ENCODE results near the gene C17orf107. TPM values are rescaled to one million over a fixed set of nuclear protein-coding genes. Genes with fewer than 3 reads are reported as not detected.

The C17orf107 gene
- total RNA-seq, 4 donors from 2014 or later = 1.8 to 3.2 (median 2.1) TPM; not detected in 1

DNA sequence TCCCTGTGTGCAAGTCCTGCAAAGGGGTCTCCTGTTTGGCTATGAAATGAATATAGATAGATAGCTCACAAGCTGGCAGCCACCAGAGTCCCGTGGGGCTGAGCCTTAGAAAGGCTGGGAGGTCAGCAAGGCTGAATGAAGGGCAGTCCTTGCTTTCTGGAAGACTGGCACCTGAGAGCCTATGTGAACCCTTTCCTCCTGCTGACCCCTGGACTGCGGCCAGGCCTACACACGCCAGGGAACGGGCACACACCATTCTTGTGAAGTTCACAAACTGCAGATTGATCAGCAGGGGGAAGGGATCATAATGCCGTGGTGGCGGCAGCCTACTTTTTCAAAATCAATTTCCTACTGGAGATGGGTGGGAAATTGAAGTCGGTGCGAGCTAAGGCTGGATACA is 985 bp upstream of the C17orf107 start:
- no peak overlapping the region for H3K27ac ChIP-seq
- no peak overlapping the region for H3K4me3 ChIP-seq

DNA sequence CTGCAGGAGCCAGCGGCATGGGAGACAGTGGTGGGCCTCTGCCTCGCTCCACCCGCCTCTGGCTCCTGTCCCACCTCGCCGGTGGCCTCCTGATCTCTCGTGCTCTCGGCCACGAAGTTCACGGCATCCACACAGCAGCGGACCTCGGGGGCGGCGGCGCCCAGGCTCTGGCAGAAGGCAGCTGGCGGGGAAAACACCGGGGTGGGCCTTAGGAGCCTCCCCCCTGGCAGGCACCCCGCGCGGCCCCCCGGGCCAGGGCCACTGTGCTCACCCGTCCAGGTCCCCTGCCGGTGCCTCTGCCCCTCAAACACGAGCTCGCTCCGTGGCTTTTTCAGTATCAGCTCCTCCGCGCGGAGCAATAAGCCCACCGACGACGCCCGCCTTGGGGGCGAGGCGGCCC is 409 bp upstream of the C17orf107 start:
- Histone ChIP-seq H3K9me3 (no peaks in the 10 kb centered on the region), H3K27me3 (peaks cover 15% of the 10 kb centered on the region), H3K4me1 (peaks cover 0 to 39% (median 24%) of the 10 kb centered on the region in 4 donors), H3K36me3 (peaks cover 0 to 19% (median 7%) of the 10 kb centered on the region in 4 donors), H3K27ac (peak overlapping the region in 3 of 4 donors; percentile 6 to 18 (median 11)), H3K4me3 (peak overlapping the region; percentile 19 to 55 (median 34))
- TF ChIP-seq POLR2A (IDR thresholded peaks at IDR 0.05) = no peak
- no peak for TF ChIP-seq EP300 (IDR thresholded peaks at IDR 0.05; ENCODE audit: low read depth)
- TF ChIP-seq, protein P1, sequence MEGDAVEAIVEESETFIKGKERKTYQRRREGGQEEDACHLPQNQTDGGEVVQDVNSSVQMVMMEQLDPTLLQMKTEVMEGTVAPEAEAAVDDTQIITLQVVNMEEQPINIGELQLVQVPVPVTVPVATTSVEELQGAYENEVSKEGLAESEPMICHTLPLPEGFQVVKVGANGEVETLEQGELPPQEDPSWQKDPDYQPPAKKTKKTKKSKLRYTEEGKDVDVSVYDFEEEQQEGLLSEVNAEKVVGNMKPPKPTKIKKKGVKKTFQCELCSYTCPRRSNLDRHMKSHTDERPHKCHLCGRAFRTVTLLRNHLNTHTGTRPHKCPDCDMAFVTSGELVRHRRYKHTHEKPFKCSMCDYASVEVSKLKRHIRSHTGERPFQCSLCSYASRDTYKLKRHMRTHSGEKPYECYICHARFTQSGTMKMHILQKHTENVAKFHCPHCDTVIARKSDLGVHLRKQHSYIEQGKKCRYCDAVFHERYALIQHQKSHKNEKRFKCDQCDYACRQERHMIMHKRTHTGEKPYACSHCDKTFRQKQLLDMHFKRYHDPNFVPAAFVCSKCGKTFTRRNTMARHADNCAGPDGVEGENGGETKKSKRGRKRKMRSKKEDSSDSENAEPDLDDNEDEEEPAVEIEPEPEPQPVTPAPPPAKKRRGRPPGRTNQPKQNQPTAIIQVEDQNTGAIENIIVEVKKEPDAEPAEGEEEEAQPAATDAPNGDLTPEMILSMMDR (IDR thresholded peaks at IDR 0.05) = no peak
- TF ChIP-seq POLR2AphosphoS5 (IDR thresholded peaks at IDR 0.05) = no peak
- intact Hi-C loops (cut with DNase I; ENCODE audit: low total_unique reads) = loop anchor here (10.0 kb wide), 1 partner anchor 164 kb away; the partner anchor contains the start of genes CXCL16, MED11 and ZMYND15
- no peak for DNase-seq
- in situ Hi-C loops (cut with MboI; ENCODE audit: low pct_ligation_motif_present in 1 of 4, low pct_unique_long_range_greater_than_20kb in 1 of 4, low sequenced_read_pairs in 3 of 4) = loop anchor here in 2 of 4 donors (25.0 kb wide), 1 partner anchor 112 kb away; the partner anchor contains the start of genes GLTPD2 (in 2 of the 2), PSMB6 (in 2 of the 2) and VMO1 (in 2 of the 2)
- 4% methylated on average over 12 of the region's 34 CpGs; no CpG with 5 or more reads in 1 of the 2 donors for WGBS, 2 donors (ENCODE audit: low coverage in 1 of 2)

More for the DNA sequence above, 985 bp upstream of the C17orf107 start:
- 82 to 100% methylated on average over 2 to 8 of the region's 8 CpGs for WGBS, 2 donors (ENCODE audit: low coverage in 1 of 2)
- no peak for DNase-seq
- intact Hi-C loops (cut with DNase I; ENCODE audit: low total_unique reads) = loop anchor here (10.0 kb wide), 1 partner anchor 164 kb away; the partner anchor contains the start of genes CXCL16, MED11 and ZMYND15
- H3K4me1 ChIP-seq = peaks cover 0 to 35% (median 23%) of the 10 kb centered on the region in 4 donors
- TF ChIP-seq, protein P1 (IDR thresholded peaks at IDR 0.05) = no peak
- TF ChIP-seq EP300 (IDR thresholded peaks at IDR 0.05; ENCODE audit: low read depth) (no peak), POLR2AphosphoS5 (IDR thresholded peaks at IDR 0.05) (no peak), POLR2A (IDR thresholded peaks at IDR 0.05) (no peak)
- H3K36me3 ChIP-seq = peaks cover 0 to 25% (median 10%) of the 10 kb centered on the region in 4 donors
- in situ Hi-C loops (cut with MboI; ENCODE audit: low pct_ligation_motif_present in 1 of 4, low pct_unique_long_range_greater_than_20kb in 1 of 4, low sequenced_read_pairs in 3 of 4) = loop anchor here in 2 of 4 donors (25.0 kb wide), 1 partner anchor 111 kb away; the partner anchor contains the start of genes GLTPD2 (in 2 of the 2), PSMB6 (in 2 of the 2) and VMO1 (in 2 of the 2)
- peaks cover 15% of the 10 kb centered on the region for H3K27me3 ChIP-seq
- H3K9me3 ChIP-seq = no peaks in the 10 kb centered on the region

DNA sequence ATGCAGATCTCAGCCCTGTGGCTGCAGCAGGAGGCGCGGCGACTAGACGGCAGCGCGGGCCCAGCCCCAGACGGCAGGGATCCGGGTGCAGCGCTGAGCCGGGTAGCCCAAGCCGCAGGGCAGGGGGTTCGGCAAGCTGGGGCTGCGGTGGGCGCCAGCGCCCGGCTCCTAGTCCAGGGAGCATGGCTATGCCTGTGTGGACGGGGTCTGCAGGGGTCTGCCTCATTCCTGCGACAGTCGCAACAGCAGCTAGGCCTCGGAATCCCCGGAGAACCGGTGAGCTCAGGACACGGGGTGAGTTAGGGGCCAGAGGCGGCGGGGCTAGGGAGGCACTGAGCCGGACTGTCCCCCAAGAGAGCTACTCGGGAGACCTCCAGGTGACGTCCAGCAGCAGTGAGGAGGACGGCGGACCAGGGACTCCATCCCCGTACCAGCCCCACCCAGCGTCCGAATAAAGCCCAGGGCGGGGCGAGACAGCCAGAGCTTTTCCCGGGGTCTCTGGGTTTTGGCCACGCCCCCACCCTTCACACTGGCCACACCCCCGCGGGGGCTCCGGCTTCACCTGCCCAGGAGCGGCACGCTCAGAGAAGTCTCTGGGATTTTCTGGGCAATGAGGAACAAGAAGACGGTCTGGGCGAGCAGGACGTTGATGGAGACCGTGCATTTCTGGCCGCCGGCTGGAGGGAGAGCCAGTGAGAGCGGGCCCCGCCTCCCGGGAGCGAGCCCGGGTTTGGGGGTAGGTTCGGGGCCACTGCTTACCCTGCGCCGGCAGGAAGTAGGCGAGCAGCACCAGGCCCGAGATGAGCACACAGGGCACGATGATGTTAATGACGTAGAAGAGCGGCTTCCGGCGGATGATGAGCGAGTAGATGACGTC is 1.1 kb downstream of the C17orf107 start:
- Histone ChIP-seq H3K9me3 (no peaks in the 10 kb centered on the region), H3K27me3 (peaks cover 15% of the 10 kb centered on the region), H3K4me1 (peaks cover 0 to 39% (median 24%) of the 10 kb centered on the region in 4 donors), H3K36me3 (peaks cover 0 to 5% (median 0%) of the 10 kb centered on the region in 4 donors), H3K4me3 (peak overlapping the region in 2 of 4 donors; percentile 37 to 55), H3K27ac (peak overlapping the region in 1 of 4 donors; percentile 8)
- TF ChIP-seq EP300 (IDR thresholded peaks at IDR 0.05; ENCODE audit: low read depth) (no peak), POLR2A (IDR thresholded peaks at IDR 0.05) (no peak), POLR2AphosphoS5 (IDR thresholded peaks at IDR 0.05) (no peak)
- TF ChIP-seq, protein P1 (IDR thresholded peaks at IDR 0.05) = no peak
- in situ Hi-C loops (cut with MboI; ENCODE audit: low pct_ligation_motif_present in 1 of 4, low pct_unique_long_range_greater_than_20kb in 1 of 4, low sequenced_read_pairs in 3 of 4) = loop anchor here in 2 of 4 donors (25.0 kb wide), 1 partner anchor 162 kb away; no protein-coding TSS in a partner anchor
- DNase-seq = peak; percentile 56
- intact Hi-C loops (cut with DNase I; ENCODE audit: low total_unique reads) = no loop called here
- WGBS, 2 donors (ENCODE audit: low coverage in 1 of 2) = 40% methylated on average over 53 of the region's 65 CpGs; no CpG with 5 or more reads in 1 of the 2 donors
